ENCODE measurements around the gene TMEM183A. TPM values are rescaled to one million over a fixed set of nuclear protein-coding genes. Genes with fewer than 3 reads are reported as not detected.

Gene TMEM183A
- 36.4 TPM for polyA plus RNA-seq (2012; ENCODE audit: insufficient read length, low read depth)

GRCh38 chr1:203006948-203007871, at the start of gene TMEM183A:
TSS of gene TMEM183A (plus strand) at chr1:203007374. CDS start at chr1:203007466, 92 bp downstream.
- TF ChIP-seq POLR2AphosphoS5 (IDR thresholded peaks at IDR 0.05; ENCODE audit: low read depth, low read length) (peak; percentile 95), FOXP2 (optimal IDR thresholded peaks at IDR 0.05; ENCODE audit: borderline replicate concordance, extremely low read depth, extremely low read length, insufficient read depth) (peak; percentile 83), REST (IDR thresholded peaks at IDR 0.05; ENCODE audit: insufficient read depth in 1 of 2, low read depth in 2 of 2, low read length in 2 of 2) (peak in 1 of 2 experiments; percentile 40; a peak in 1 of 4 replicates), SIN3A (IDR thresholded peaks at IDR 0.05; ENCODE audit: borderline replicate concordance, insufficient read depth, low read length) (peak; percentile 73; the same call in 1 of the 2 replicates), TAF1 (IDR thresholded peaks at IDR 0.05; ENCODE audit: borderline replicate concordance, insufficient read depth, low read length) (peak; percentile 85; the same call in 1 of the 2 replicates)

DNA sequence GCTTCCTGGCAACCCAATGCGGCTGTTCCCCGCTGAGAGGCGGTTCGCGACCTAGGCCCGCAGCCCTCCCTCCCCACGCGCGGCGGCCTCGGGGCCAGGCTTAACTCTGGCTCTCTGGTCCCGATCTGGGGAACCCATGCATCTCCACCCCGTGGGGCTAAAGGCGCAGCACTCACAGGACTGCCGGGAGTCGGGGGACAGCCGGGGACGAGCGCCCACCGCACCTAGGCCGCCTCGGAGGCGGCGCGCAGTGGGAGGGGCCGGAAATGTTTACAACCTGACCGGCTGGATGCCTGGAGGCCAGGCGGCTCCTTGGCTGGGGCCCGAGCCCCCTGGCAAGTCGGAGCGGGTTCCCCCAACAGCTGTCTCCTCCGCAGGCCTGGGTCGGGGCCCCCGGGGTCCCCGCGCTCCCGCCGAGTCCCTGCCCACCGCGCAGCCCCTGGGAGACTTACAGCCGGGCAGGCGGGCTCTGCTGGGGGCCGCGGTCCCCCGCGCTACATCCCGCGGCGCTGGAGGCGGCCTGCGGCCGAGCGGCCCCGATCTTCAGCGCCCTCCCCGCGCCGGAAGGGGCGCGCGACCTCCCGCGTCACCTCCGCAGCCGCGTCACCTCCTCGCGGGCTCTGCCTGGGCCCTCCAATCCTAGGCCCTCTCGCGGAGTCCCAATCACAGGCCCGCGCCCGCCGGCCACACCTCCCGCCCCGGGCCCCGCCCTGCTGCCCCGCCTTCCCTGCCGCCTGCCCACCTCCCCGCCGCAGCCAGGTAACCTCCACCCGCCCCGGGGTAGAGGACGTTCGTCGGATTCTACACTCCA, 49.2 kb upstream of the TMEM183A start, which contains the start of gene ADIPOR1:
Gene ADIPOR1, minus strand, starts transcription at position 580 of the 811 bp plus-strand sequence. CDS start 7,242 bp downstream, outside the sequence.
- TF ChIP-seq POLR2AphosphoS5 (IDR thresholded peaks at IDR 0.05; ENCODE audit: low read depth, low read length) (peak; percentile 90), TAF1 (IDR thresholded peaks at IDR 0.05; ENCODE audit: borderline replicate concordance, insufficient read depth, low read length) (0 out of 2 replicates have a peak, but pooled peaks have one; percentile 21), FOXP2 (optimal IDR thresholded peaks at IDR 0.05; ENCODE audit: borderline replicate concordance, extremely low read depth, extremely low read length, insufficient read depth) (peak; percentile 80), SIN3A (IDR thresholded peaks at IDR 0.05; ENCODE audit: borderline replicate concordance, insufficient read depth, low read length) (peak; percentile 57; the same call in 1 of the 2 replicates), REST (IDR thresholded peaks at IDR 0.05; ENCODE audit: insufficient read depth in 1 of 2, low read depth in 2 of 2, low read length in 2 of 2) (no peak)

DNA sequence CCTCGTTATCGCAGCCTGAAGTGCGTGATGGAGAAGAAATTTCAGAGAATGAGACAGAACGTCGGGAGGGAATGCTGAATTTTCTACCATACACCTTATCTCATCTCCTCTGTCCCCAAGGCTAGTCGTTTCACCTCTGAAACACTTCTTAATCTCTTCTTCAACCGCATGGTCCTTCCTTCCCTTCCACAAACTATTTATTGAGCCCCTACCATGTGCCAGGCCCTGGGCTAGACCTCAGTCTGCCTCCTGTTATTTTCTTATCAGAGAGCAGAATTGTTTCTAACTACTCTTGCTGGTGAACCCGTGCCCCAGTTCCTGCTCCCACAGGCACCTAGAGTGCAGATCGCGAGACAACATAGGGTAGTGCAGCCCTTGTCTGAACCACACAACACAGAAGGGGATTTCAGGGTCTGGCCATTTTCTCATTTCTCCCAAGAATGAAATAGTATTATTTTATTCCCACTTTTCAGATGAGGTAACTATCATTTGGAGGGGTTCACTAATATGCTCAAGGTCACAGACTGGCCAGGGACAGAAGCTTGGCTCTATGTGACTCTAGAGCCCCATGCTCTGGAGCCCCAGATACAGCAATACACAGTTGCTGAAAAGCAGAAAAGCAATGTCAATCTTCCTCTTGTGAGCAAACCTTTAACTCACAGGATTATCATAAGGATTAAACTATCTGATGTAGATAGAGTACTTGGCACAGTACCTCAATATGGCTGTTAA, 48.5 kb upstream of the TMEM183A start:
- TF ChIP-seq FOXP2 (optimal IDR thresholded peaks at IDR 0.05; ENCODE audit: borderline replicate concordance, extremely low read depth, extremely low read length, insufficient read depth), result no peak
- TF ChIP-seq SIN3A (IDR thresholded peaks at IDR 0.05; ENCODE audit: borderline replicate concordance, insufficient read depth, low read length), result no peak
- no peak for TF ChIP-seq TAF1 (IDR thresholded peaks at IDR 0.05; ENCODE audit: borderline replicate concordance, insufficient read depth, low read length)
- TF ChIP-seq REST (IDR thresholded peaks at IDR 0.05; ENCODE audit: insufficient read depth in 1 of 2, low read depth in 2 of 2, low read length in 2 of 2), result no peak
- no peak for TF ChIP-seq POLR2AphosphoS5 (IDR thresholded peaks at IDR 0.05; ENCODE audit: low read depth, low read length)

GRCh38 chr1:202959276-202959620, 47.9 kb upstream of the TMEM183A start:
- TF ChIP-seq REST (IDR thresholded peaks at IDR 0.05; ENCODE audit: insufficient read depth in 1 of 2, low read depth in 2 of 2, low read length in 2 of 2) (no peak), POLR2AphosphoS5 (IDR thresholded peaks at IDR 0.05; ENCODE audit: low read depth, low read length) (no peak), FOXP2 (optimal IDR thresholded peaks at IDR 0.05; ENCODE audit: borderline replicate concordance, extremely low read depth, extremely low read length, insufficient read depth) (no peak), SIN3A (IDR thresholded peaks at IDR 0.05; ENCODE audit: borderline replicate concordance, insufficient read depth, low read length) (no peak), TAF1 (IDR thresholded peaks at IDR 0.05; ENCODE audit: borderline replicate concordance, insufficient read depth, low read length) (no peak)

All from PFSK-1 (cell line).